Keratinocyte (primary cell): Measurements from ENCODE around the gene SSTR1.

Experiments used
- EZH2 ChIP-seq: IDR thresholded peaks from one replicate; pipeline ENCODE4 v1.6.1; 2012; ENCODE audit warnings: inconsistent platforms, mild to moderate bottlenecking, low read length, moderate library complexity
- TF ChIP-seq, protein P1 (sequence below), 3 experiments: IDR thresholded peaks in 1 of 3; conservative IDR thresholded peaks in 1 of 3; optimal IDR thresholded peaks in 1 of 3; 2 replicates in 2 of 3; 3 replicates in 1 of 3; pipeline versions ENCODE3 to v1.5.1; 2011; ENCODE audit warnings: low read length in 3 of 3, mild to moderate bottlenecking in 3 of 3, moderate library complexity in 2 of 3, control low read depth in 1 of 3, inconsistent platforms in 1 of 3; ENCODE audit not compliant: insufficient read depth in 2 of 3; ENCODE audit errors: extremely low read depth in 1 of 3

GRCh38 chr14:38252066-38252710 lies 44.5 kb downstream of the SSTR1 start:
- TF ChIP-seq, protein P1, sequence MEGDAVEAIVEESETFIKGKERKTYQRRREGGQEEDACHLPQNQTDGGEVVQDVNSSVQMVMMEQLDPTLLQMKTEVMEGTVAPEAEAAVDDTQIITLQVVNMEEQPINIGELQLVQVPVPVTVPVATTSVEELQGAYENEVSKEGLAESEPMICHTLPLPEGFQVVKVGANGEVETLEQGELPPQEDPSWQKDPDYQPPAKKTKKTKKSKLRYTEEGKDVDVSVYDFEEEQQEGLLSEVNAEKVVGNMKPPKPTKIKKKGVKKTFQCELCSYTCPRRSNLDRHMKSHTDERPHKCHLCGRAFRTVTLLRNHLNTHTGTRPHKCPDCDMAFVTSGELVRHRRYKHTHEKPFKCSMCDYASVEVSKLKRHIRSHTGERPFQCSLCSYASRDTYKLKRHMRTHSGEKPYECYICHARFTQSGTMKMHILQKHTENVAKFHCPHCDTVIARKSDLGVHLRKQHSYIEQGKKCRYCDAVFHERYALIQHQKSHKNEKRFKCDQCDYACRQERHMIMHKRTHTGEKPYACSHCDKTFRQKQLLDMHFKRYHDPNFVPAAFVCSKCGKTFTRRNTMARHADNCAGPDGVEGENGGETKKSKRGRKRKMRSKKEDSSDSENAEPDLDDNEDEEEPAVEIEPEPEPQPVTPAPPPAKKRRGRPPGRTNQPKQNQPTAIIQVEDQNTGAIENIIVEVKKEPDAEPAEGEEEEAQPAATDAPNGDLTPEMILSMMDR (optimal IDR thresholded peaks at IDR 0.05 in 1 of 3, IDR thresholded peaks at IDR 0.05 in 1 of 3, conservative IDR thresholded peaks at IDR 0.05 in 1 of 3; ENCODE audit: extremely low read depth in 1 of 3, insufficient read depth in 2 of 3, low read length in 3 of 3), result no peak
- no peak for TF ChIP-seq EZH2
